Pancreas (tissue), 10 donors: ENCODE measurements around the gene RESP18. TPM values are rescaled to one million over a fixed set of nuclear protein-coding genes. Genes with fewer than 3 reads are reported as not detected.

Experiments
- ATAC-seq, 4 donors: fragments of 200-7000 bp; cut with Tn5 transposase; one replicate each; pipeline versions ENCODE4 v1.8.0 to v1.9.1; 2020; ENCODE audit warnings: mild to moderate bottlenecking in 4 of 4, moderate library complexity in 4 of 4
- DNase-seq, 6 donors: peaks; one replicate each; pipeline ENCODE4 v3.0.0-alpha.2; 2020
- FAIRE-seq: peaks from 2 replicates; lab custom pipeline; 2012; peaks lifted over from hg19 to GRCh38; lab: Jason Lieb, UNC
- H3K27ac ChIP-seq, 4 donors: fragments of 200-600 bp; sonication (generic); 1 replicate in 3 of 4; 2 replicates in 1 of 4; pipeline versions ENCODE4 v1.5.0 to v1.8.0; 2020
- H3K27me3 ChIP-seq, 4 donors: fragments of 200-600 bp; one replicate each; pipeline ENCODE4 v1.8.0; 2021
- H3K36me3 ChIP-seq, 3 donors: fragments of 200-600 bp; sonication (generic) in 1 of 3; one replicate each; pipeline versions ENCODE4 v1.5.0 to v1.8.0; 2020 to 2021
- H3K4me1 ChIP-seq, 3 donors: fragments of 200-600 bp; one replicate each; pipeline ENCODE4 v1.8.0; 2021
- H3K4me3 ChIP-seq, 4 donors: fragments of 200-600 bp; sonication (generic) in 2 of 4; one replicate each; pipeline versions ENCODE4 v1.5.0 to v1.8.0; 2020 to 2021
- H3K9me3 ChIP-seq, 4 donors: fragments of 200-600 bp; one replicate each; pipeline ENCODE4 v1.8.0; 2021
- CTCF ChIP-seq, 4 donors: fragments of 200-600 bp; sonication (generic) in 3 of 4; IDR thresholded peaks; one replicate each; pipeline versions ENCODE4 v1.5.0 to v1.8.0; 2021; ENCODE audit warnings: antibody characterized with exemption in 4 of 4
- WGBS, 2 donors: extraction: QIAGEN DNeasy Blood & Tissue Kit; methylation state at CpG; one replicate each; pipeline ENCODE4 v1.1.7; 2013; 5-methylcytosine and 5-hydroxymethylcytosine counted together
- intact Hi-C, 3 donors: fragments of 100-400 bp; cut with DNase I; formaldehyde crosslinking; loops; one replicate each; pipeline versions ENCODE4 v1.11.1 to v1.14.2; 2022
- polyA plus RNA-seq, 2 donors: library from polyadenylated mRNA; stranded (reverse); fragments of 200-250 nt; gene quantifications; one replicate each; pipeline ENCODE4 v1.2.3, GENCODE V29; 2013
- total RNA-seq, 6 donors: library from RNA; stranded (reverse); fragmentation: NEBNext Ultra II Directional in 4 of 6; extraction: Animal tissue kit (Norgen Biotek cat#: 25700) in 4 of 6; gene quantifications; one replicate each; pipeline versions ENCODE4 v1.2.1 to v1.2.4, GENCODE V29; 2021 to 2023
- donor health status: healthy with polysubstance abuse.
- donor health status: DM: no; HTN: no; CAD: no; lungs with moderate emphysema.
- donor health status: DM: no; HTN: no; CAD: no.
- donor health status: control.
- donor health status: control.
- donor health status: Bipolar disorder and iron deficiency.
- donor health status: DM: yes; HTN: yes; CAD: no.
- donor health status: DM: no; HTN: no; CAD: no.
- donor health status: DM: no; HTN: no; CAD: no.
- donor health status: DM: yes; HTN: yes; CAD: no.

RESP18 gene
- total and polyA plus RNA-seq, 8 donors: 0.16 TPM; not detected in 7

GRCh38 chr2:219306047-219306446 is 26.5 kb downstream of the RESP18 start:
- no peak for FAIRE-seq
- no peak for DNase-seq
- H3K9me3 ChIP-seq: no peaks in the 10 kb centered on the region
- no peak for ATAC-seq
- TF ChIP-seq CTCF (IDR thresholded peaks at IDR 0.05): no peak
- WGBS, 2 donors: 50% methylated on average over 1 of the region's 1 CpG
- H3K4me3 ChIP-seq: no peak overlapping the region
- no peaks in the 10 kb centered on the region for H3K36me3 ChIP-seq
- peaks cover 0 to 13% (median 2%) of the 10 kb centered on the region in 4 donors for H3K27me3 ChIP-seq
- no peaks in the 10 kb centered on the region for H3K4me1 ChIP-seq
- intact Hi-C loops: loop anchor here in 2 of 3 donors (10.0 kb wide), 2 partner anchors 141 to 271 kb away; partner anchors contain the start of gene NHEJ1 (in 1 of the 2)
- H3K27ac ChIP-seq: no peak overlapping the region

GRCh38 chr2:219304223-219304622 is 28.3 kb downstream of the RESP18 start:
- 23 to 55% methylated on average over 2 of the region's 2 CpGs for WGBS, 2 donors
- no peak for TF ChIP-seq CTCF (IDR thresholded peaks at IDR 0.05)
- Histone ChIP-seq H3K4me3 (no peak overlapping the region), H3K27ac (no peak overlapping the region), H3K4me1 (no peaks in the 10 kb centered on the region), H3K27me3 (peaks cover 0 to 5% (median 0%) of the 10 kb centered on the region in 4 donors), H3K36me3 (no peaks in the 10 kb centered on the region), H3K9me3 (no peaks in the 10 kb centered on the region)
- intact Hi-C loops: loop anchor here in 2 of 3 donors (10.0 kb wide), 2 partner anchors 139 to 269 kb away; partner anchors contain the start of gene NHEJ1 (in 1 of the 2)
- no peak for FAIRE-seq
- DNase-seq: no peak
- ATAC-seq: no peak

- TF ChIP-seq CTCF (IDR thresholded peaks at IDR 0.05): no peak
- DNase-seq: no peak
- ATAC-seq: no peak
- FAIRE-seq: no peak
- intact Hi-C loops: loop anchor here in 2 of 3 donors (10.0 kb wide), 2 partner anchors 138 to 268 kb away; partner anchors contain the start of gene NHEJ1 (in 1 of the 2)
- H3K27me3 ChIP-seq: no peaks in the 10 kb centered on the region
- 38 to 45% methylated on average over 11 of the region's 11 CpGs for WGBS, 2 donors
- no peak overlapping the region for H3K4me3 ChIP-seq
- H3K27ac ChIP-seq: no peak overlapping the region
- no peaks in the 10 kb centered on the region for H3K36me3 ChIP-seq
- H3K9me3 ChIP-seq: no peaks in the 10 kb centered on the region
- H3K4me1 ChIP-seq: no peaks in the 10 kb centered on the region
Measured at GRCh38 chr2:219302412-219302968, 30.1 kb downstream of the RESP18 start.

- H3K27me3 ChIP-seq: no peaks in the 10 kb centered on the region
- H3K4me1 ChIP-seq: no peaks in the 10 kb centered on the region
- H3K4me3 ChIP-seq: no peak overlapping the region
- no peaks in the 10 kb centered on the region for H3K9me3 ChIP-seq
- no peak for TF ChIP-seq CTCF (IDR thresholded peaks at IDR 0.05)
- DNase-seq (no peak), ATAC-seq (no peak), FAIRE-seq (no peak)
- H3K27ac ChIP-seq: no peak overlapping the region
- no peaks in the 10 kb centered on the region for H3K36me3 ChIP-seq
- WGBS, 2 donors: 49 to 68% methylated on average over 5 of the region's 5 CpGs
- intact Hi-C loops: loop anchor here in 2 of 3 donors (10.0 kb wide), 2 partner anchors 135 to 265 kb away; partner anchors contain the start of gene NHEJ1 (in 1 of the 2)
Measured at GRCh38 chr2:219300022-219300421, 32.5 kb downstream of the RESP18 start.

GRCh38 chr2:219299372-219299760 is 33.2 kb downstream of the RESP18 start:
- H3K9me3 ChIP-seq: no peaks in the 10 kb centered on the region
- DNase-seq (no peak), ATAC-seq (no peak), FAIRE-seq (no peak)
- no peak for TF ChIP-seq CTCF (IDR thresholded peaks at IDR 0.05)
- H3K4me1 ChIP-seq: no peaks in the 10 kb centered on the region
- H3K36me3 ChIP-seq: no peaks in the 10 kb centered on the region
- H3K27ac ChIP-seq: no peak overlapping the region
- WGBS, 2 donors: 77 to 83% methylated on average over 6 of the region's 6 CpGs
- intact Hi-C loops: loop anchor here in 1 of 3 donors (5.0 to 10.0 kb wide), 2 partner anchors 127 to 245 kb away; partner anchors contain the start of gene SLC23A3
- H3K4me3 ChIP-seq: no peak overlapping the region
- no peaks in the 10 kb centered on the region for H3K27me3 ChIP-seq
